Measurements from ENCODE around the gene PPP1R36.

PPP1R36 gene

GRCh38 chr14:64577211-64577610 lies 27.4 kb downstream of the PPP1R36 start:
- TF ChIP-seq, protein P1, sequence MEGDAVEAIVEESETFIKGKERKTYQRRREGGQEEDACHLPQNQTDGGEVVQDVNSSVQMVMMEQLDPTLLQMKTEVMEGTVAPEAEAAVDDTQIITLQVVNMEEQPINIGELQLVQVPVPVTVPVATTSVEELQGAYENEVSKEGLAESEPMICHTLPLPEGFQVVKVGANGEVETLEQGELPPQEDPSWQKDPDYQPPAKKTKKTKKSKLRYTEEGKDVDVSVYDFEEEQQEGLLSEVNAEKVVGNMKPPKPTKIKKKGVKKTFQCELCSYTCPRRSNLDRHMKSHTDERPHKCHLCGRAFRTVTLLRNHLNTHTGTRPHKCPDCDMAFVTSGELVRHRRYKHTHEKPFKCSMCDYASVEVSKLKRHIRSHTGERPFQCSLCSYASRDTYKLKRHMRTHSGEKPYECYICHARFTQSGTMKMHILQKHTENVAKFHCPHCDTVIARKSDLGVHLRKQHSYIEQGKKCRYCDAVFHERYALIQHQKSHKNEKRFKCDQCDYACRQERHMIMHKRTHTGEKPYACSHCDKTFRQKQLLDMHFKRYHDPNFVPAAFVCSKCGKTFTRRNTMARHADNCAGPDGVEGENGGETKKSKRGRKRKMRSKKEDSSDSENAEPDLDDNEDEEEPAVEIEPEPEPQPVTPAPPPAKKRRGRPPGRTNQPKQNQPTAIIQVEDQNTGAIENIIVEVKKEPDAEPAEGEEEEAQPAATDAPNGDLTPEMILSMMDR (IDR thresholded peaks at IDR 0.05): no peak
- Histone ChIP-seq H3K27me3 (no peaks in the 10 kb centered on the region), H3K4me3 (no peak overlapping the region), H3K36me3 (no peaks in the 10 kb centered on the region), H3K27ac (no peak overlapping the region), H3K4me1 (peaks cover 0 to 12% (median 3%) of the 10 kb centered on the region in 4 donors), H3K9me3 (no peaks in the 10 kb centered on the region)
- DNase-seq: no peak
- intact Hi-C loops (cut with DNase I; ENCODE audit: low total_unique reads): no loop called here

DNA sequence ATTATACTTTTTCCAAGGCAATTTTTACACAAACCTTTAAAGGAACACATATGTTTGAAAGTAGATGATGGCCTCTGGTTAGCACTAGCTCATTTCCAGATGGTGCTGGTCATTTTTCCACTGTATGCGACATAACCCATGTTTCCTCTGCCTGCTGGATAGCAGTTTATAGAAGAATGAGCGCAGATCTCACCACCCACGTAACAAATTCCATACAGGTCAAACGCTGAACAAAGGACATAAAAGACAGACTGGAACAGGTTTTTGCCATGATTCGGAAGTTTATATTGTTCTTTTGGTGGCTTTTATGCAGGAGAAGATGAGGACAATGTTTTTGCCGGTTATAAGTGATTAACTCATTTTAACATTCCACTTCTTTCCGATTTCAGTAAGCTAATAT lies 30.7 kb downstream of the PPP1R36 start:
- TF ChIP-seq, protein P1 (IDR thresholded peaks at IDR 0.05): no peak
- intact Hi-C loops (cut with DNase I; ENCODE audit: low total_unique reads): no loop called here
- no peak overlapping the region for H3K27ac ChIP-seq

DNA sequence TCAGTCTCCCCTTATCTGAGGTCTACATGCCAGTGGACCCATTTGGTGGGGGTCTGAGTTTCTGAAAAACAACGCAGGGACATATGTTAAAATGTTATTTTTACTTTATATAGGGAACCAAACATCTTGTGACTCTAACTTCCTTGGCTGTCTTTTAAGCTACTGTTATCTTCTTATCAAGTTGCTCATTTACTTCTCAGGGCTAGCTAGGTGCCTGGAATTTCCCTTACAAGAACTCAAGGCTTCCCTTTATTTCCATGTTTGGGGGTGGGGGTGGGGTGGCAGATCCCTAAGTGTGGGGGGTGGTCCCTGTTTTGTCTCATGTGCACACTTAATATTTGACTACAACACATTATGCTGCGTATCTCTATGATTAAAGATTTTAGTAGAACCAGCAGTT lies 31.6 kb downstream of the PPP1R36 start:
- Histone ChIP-seq H3K27me3 (no peaks in the 10 kb centered on the region), H3K4me3 (no peak overlapping the region), H3K36me3 (no peaks in the 10 kb centered on the region), H3K4me1 (no peaks in the 10 kb centered on the region), H3K27ac (no peak overlapping the region), H3K9me3 (no peaks in the 10 kb centered on the region)
- DNase-seq: no peak
- TF ChIP-seq, protein P1 (IDR thresholded peaks at IDR 0.05): no peak
- intact Hi-C loops (cut with DNase I; ENCODE audit: low total_unique reads): no loop called here

More for the DNA sequence above, 30.7 kb downstream of the PPP1R36 start:
- H3K9me3 ChIP-seq: no peaks in the 10 kb centered on the region
- no peak for DNase-seq
- H3K27me3 ChIP-seq: no peaks in the 10 kb centered on the region
- no peaks in the 10 kb centered on the region for H3K36me3 ChIP-seq
- H3K4me3 ChIP-seq: no peak overlapping the region
- H3K4me1 ChIP-seq: no peaks in the 10 kb centered on the region

- Histone ChIP-seq H3K27ac (no peak overlapping the region), H3K4me3 (no peak overlapping the region), H3K9me3 (no peaks in the 10 kb centered on the region), H3K4me1 (no peaks in the 10 kb centered on the region), H3K27me3 (no peaks in the 10 kb centered on the region), H3K36me3 (no peaks in the 10 kb centered on the region)
- intact Hi-C loops (cut with DNase I; ENCODE audit: low total_unique reads): no loop called here
- TF ChIP-seq, protein P1 (IDR thresholded peaks at IDR 0.05): no peak
- DNase-seq: no peak
Measured at GRCh38 chr14:64581817-64582216, 32.1 kb downstream of the PPP1R36 start.

- TF ChIP-seq, protein P1 (IDR thresholded peaks at IDR 0.05): no peak
- no peaks in the 10 kb centered on the region for H3K4me1 ChIP-seq
- H3K27me3 ChIP-seq: no peaks in the 10 kb centered on the region
- no peak overlapping the region for H3K4me3 ChIP-seq
- no peaks in the 10 kb centered on the region for H3K9me3 ChIP-seq
- no peak overlapping the region for H3K27ac ChIP-seq
- no peaks in the 10 kb centered on the region for H3K36me3 ChIP-seq
- no peak for DNase-seq
- intact Hi-C loops (cut with DNase I; ENCODE audit: low total_unique reads): no loop called here
Measured at GRCh38 chr14:64584190-64584589, 34.4 kb downstream of the PPP1R36 start.

GRCh38 chr14:64591809-64592208 lies 42.0 kb downstream of the PPP1R36 start:
- Histone ChIP-seq H3K4me3 (no peak overlapping the region), H3K27me3 (no peaks in the 10 kb centered on the region), H3K36me3 (no peaks in the 10 kb centered on the region), H3K9me3 (no peaks in the 10 kb centered on the region), H3K27ac (no peak overlapping the region), H3K4me1 (no peaks in the 10 kb centered on the region)
- intact Hi-C loops (cut with DNase I; ENCODE audit: low total_unique reads): no loop called here
- DNase-seq: no peak
- TF ChIP-seq, protein P1 (IDR thresholded peaks at IDR 0.05): no peak

All from tibial artery (tissue), 4 donors.